Right cardiac atrium (tissue), 5 donors: ENCODE data around the gene SF3A2. TPM values are rescaled to one million over a fixed set of nuclear protein-coding genes. Genes with fewer than 3 reads are reported as not detected.
A peak's percentile ranks its signal among the peaks of the same experiment; 100 is the strongest.
"Not testable (repeated sequence)": the region's sequence is repeated elsewhere in the genome, so short reads cannot be mapped to it uniquely, and the experiment has no call there.

Experiments
- ATAC-seq, 2 donors: fragments of 200-7000 bp; cut with Tn5 transposase; one replicate each; pipeline versions ENCODE4 v1.8.0 to v1.9.1; 2020; ENCODE audit warnings: moderate library complexity in 2 of 2, mild to moderate bottlenecking in 1 of 2
- DNase-seq, 3 donors: peaks; one replicate each; pipeline ENCODE4 v3.0.0-alpha.2; 2020
- H3K27ac ChIP-seq: one replicate; pipeline ENCODE4 v1.5.1; 2013; ENCODE audit warnings: mild to moderate bottlenecking, low read length, control low read depth, moderate library complexity
- H3K27me3 ChIP-seq: one replicate; pipeline ENCODE4 v1.6.1; 2013; ENCODE audit not compliant: control insufficient read depth, insufficient read depth
- H3K4me1 ChIP-seq: one replicate; pipeline ENCODE4 v1.6.1; 2013; ENCODE audit warnings: low read length; ENCODE audit not compliant: control insufficient read depth, insufficient read depth
- H3K4me3 ChIP-seq: one replicate; pipeline ENCODE4 v1.5.1; 2013; ENCODE audit warnings: low read length, control low read depth
- H3K9me3 ChIP-seq: one replicate; pipeline ENCODE4 v1.6.1; 2013; ENCODE audit warnings: low read length; ENCODE audit not compliant: control insufficient read depth
- WGBS: extraction: QIAGEN DNeasy Blood & Tissue Kit; methylation state at CpG from one replicate; pipeline ENCODE4 v1.1.7; 2013; 5-methylcytosine and 5-hydroxymethylcytosine counted together
- intact Hi-C, 4 donors: fragments of 100-400 bp; cut with DNase I; formaldehyde crosslinking; loops; one replicate each; pipeline versions ENCODE4 v1.11.0 to v1.14.0; 2022 to 2023
- polyA plus RNA-seq: library from polyadenylated mRNA; stranded (reverse); fragments of 200-250 nt; gene quantifications from one replicate; pipeline ENCODE4 v1.2.3, GENCODE V29; 2013
- total RNA-seq, 4 donors: library from RNA; stranded (reverse); fragmentation: NEBNext Ultra II Directional; extraction: Animal tissue kit (Norgen Biotek cat#: 25700); gene quantifications; one replicate each; pipeline ENCODE4 v1.2.1, GENCODE V29; 2021
- donor health status: healthy with polysubstance abuse.
- donor health status: DM: no; HTN: yes; CAD: no.
- donor health status: DM: no; HTN: no; CAD: no.
- donor health status: DM: no; HTN: yes; CAD: no; lungs with severe emphysema.
- donor health status: DM: yes; HTN: yes; CAD: no.

The SF3A2 gene
- total and polyA plus RNA-seq, 5 donors = 26.4 to 34.9 (median 32.7) TPM

- DNase-seq = no peak
- Histone ChIP-seq H3K4me3 (no peak overlapping the region), H3K27ac (no peak overlapping the region), H3K9me3 (no peaks in the 10 kb centered on the region), H3K4me1 (no peaks in the 10 kb centered on the region), H3K27me3 (no peaks in the 10 kb centered on the region)
- no peak for ATAC-seq
- 95% methylated on average over 13 of the region's 13 CpGs for WGBS
- intact Hi-C loops = no loop called here
Observed at GRCh38 chr19:2195361-2195760, 41.3 kb upstream of the SF3A2 start.

- ATAC-seq (no peak), DNase-seq (no peak)
- no peaks in the 10 kb centered on the region for H3K27me3 ChIP-seq
- no peaks in the 10 kb centered on the region for H3K4me1 ChIP-seq
- no peak overlapping the region for H3K27ac ChIP-seq
- no peak overlapping the region for H3K4me3 ChIP-seq
- H3K9me3 ChIP-seq = no peaks in the 10 kb centered on the region
- intact Hi-C loops = no loop called here
- WGBS = 94% methylated on average over 19 of the region's 19 CpGs
Observed at GRCh38 chr19:2195914-2196313, 40.7 kb upstream of the SF3A2 start.

GRCh38 chr19:2197270-2197669, 39.4 kb upstream of the SF3A2 start:
- Histone ChIP-seq H3K4me1 (no peaks in the 10 kb centered on the region), H3K9me3 (no peaks in the 10 kb centered on the region), H3K4me3 (no peak overlapping the region), H3K27ac (no peak overlapping the region), H3K27me3 (no peaks in the 10 kb centered on the region)
- ATAC-seq = no peak
- whole genome bisulfite sequencing = 94% methylated on average over 15 of the region's 15 CpGs
- intact Hi-C loops = no loop called here
- DNase-seq = no peak

- 83% methylated on average over 22 of the region's 22 CpGs for WGBS
- Histone ChIP-seq H3K4me3 (no peak overlapping the region), H3K9me3 (no peaks in the 10 kb centered on the region), H3K27ac (no peak overlapping the region), H3K27me3 (no peaks in the 10 kb centered on the region), H3K4me1 (no peaks in the 10 kb centered on the region)
- DNase-seq (no peak), ATAC-seq (no peak)
- intact Hi-C loops = no loop called here
Observed at GRCh38 chr19:2198317-2198716, 38.3 kb upstream of the SF3A2 start.

- DNase-seq (no peak), ATAC-seq (peak in 1 of 2 donors; percentile 3)
- 73% methylated on average over 18 of the region's 18 CpGs for WGBS
- Histone ChIP-seq H3K9me3 (no peaks in the 10 kb centered on the region), H3K27me3 (no peaks in the 10 kb centered on the region), H3K4me1 (peaks cover 2% of the 10 kb centered on the region), H3K27ac (no peak overlapping the region), H3K4me3 (no peak overlapping the region)
- intact Hi-C loops = no loop called here
Observed at GRCh38 chr19:2199215-2199614, 37.4 kb upstream of the SF3A2 start.

- H3K4me3 ChIP-seq = no peak overlapping the region
- H3K4me1 ChIP-seq = peaks cover 2% of the 10 kb centered on the region
- intact Hi-C loops = no loop called here
- no peaks in the 10 kb centered on the region for H3K27me3 ChIP-seq
- H3K9me3 ChIP-seq = no peaks in the 10 kb centered on the region
- H3K27ac ChIP-seq = no peak overlapping the region
- DNase-seq (no peak), ATAC-seq (peak in 1 of 2 donors; percentile 3)
- 89% methylated on average over 37 of the region's 37 CpGs for WGBS
Observed at GRCh38 chr19:2199861-2200623, 36.6 kb upstream of the SF3A2 start.

DNA sequence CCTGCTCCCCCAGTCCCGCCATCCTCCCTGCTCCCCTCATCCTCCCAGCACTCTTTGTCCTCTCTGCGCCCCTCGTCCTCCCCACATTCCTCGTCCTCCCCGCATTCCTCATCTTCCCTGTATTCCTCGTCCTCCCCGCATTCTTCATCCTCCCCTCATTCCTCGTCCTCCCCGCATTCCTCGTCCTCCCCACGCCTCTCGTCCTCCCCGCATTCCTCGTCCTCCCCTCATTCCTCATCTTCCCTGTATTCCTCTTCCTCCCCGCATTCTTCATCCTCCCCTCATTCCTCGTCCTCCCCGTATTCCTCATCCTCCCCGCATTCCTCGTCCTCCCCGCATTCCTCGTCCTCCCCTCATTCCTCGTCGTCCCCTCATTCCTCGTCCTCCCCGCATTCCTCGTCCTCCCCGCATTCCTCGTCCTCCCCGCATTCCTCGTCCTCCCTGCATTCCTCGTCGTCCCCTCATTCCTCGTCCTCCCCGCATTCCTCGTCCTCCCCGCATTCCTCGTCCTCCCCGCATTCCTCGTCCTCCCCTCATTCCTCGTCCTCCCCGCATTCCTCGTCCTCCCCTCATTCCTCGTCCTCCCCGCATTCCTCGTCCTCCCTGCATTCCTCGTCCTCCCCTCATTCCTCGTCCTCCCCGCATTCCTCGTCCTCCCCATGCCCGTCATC, 35.9 kb upstream of the SF3A2 start:
- H3K4me3 ChIP-seq, intact Hi-C loops, ATAC-seq, H3K27ac ChIP-seq, H3K9me3 ChIP-seq, H3K4me1 ChIP-seq, H3K27me3 ChIP-seq, DNase-seq: not testable (repeated sequence)
- 96% methylated on average over 50 of the region's 50 CpGs for WGBS

DNA sequence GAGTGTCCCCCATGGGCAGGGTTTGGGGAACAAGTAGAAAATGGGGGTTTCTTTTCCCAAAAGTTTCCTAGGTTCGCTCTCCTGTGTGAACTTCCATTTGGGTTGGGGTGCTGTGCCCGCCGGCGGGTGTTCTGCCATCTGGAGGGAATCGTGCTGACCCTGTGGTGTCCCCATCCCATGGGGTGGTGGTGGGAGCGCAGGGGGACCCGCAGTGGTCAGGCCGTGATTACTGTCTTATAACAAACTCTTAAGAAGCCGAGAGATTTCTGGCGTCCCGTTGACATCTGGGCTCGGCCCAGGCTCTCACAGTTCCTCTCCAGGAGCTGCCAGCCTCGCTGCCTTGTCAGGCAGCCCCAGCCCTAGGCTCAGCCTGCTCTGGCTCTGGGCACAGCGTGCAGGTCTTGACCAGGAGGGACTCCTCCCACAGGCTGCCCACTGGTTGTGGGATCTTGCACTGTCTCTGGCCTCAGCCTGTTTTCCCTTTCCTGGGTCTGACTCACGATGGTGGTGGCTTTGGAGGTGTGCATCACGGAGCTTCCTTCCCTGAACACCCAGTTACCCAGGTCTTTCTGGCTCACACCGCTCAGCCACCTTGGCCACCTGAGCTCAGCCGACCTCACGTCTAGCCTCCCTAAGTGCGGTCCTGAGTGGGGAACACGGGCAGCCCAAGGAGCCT, 35.0 kb upstream of the SF3A2 start:
- no peak for ATAC-seq
- intact Hi-C loops = no loop called here
- no peak overlapping the region for H3K4me3 ChIP-seq
- 93% methylated on average over 21 of the region's 21 CpGs for WGBS
- H3K9me3 ChIP-seq = no peaks in the 10 kb centered on the region
- H3K4me1 ChIP-seq = peaks cover 2% of the 10 kb centered on the region
- no peak for DNase-seq
- no peaks in the 10 kb centered on the region for H3K27me3 ChIP-seq
- H3K27ac ChIP-seq = no peak overlapping the region

DNA sequence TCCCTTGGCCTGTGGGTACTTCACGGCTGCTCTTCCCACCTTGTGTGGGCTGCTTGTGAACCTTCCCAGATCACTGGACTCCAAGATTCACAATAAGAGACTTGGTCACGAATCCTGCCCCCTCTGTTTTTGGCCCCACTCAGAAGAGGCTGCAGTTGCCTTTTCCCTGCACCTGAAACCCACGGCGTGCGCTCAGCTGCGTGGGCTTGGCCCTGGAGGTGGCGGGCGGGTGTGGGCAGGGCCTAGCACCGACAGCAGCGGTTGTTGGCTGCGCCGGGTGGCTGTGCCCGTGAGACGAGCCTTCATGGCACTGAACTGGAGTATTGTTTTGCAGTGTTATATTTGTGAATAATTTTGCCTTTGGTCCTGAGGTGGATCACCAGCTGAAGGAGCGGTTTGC, 34.3 kb upstream of the SF3A2 start:
- Histone ChIP-seq H3K4me1 (peaks cover 2% of the 10 kb centered on the region), H3K27ac (no peak overlapping the region), H3K27me3 (no peaks in the 10 kb centered on the region), H3K9me3 (no peaks in the 10 kb centered on the region), H3K4me3 (no peak overlapping the region)
- DNase-seq (no peak), ATAC-seq (no peak)
- WGBS = 94% methylated on average over 15 of the region's 15 CpGs
- intact Hi-C loops = no loop called here

- WGBS = 92% methylated on average over 15 of the region's 15 CpGs
- no peaks in the 10 kb centered on the region for H3K27me3 ChIP-seq
- DNase-seq (no peak), ATAC-seq (no peak)
- intact Hi-C loops = no loop called here
- peaks cover 2% of the 10 kb centered on the region for H3K4me1 ChIP-seq
- H3K9me3 ChIP-seq = no peaks in the 10 kb centered on the region
- no peak overlapping the region for H3K4me3 ChIP-seq
- no peak overlapping the region for H3K27ac ChIP-seq
Observed at GRCh38 chr19:2207008-2207407, 29.6 kb upstream of the SF3A2 start.
